HG02678 (cell line): ENCODE measurements around the gene ASXL2.
"Not testable (repeated sequence)": the region's sequence is repeated elsewhere in the genome, so short reads cannot be mapped to it uniquely, and the experiment has no call there.

Source experiments
- ATAC-seq: cut with Tn5 transposase; IDR thresholded peaks from one replicate; pipeline ENCODE4 v1.9.1; 2021; ENCODE audit warnings: mild to moderate bottlenecking, moderate library complexity; ENCODE audit not compliant: unreplicated experiment

Gene ASXL2

DNA sequence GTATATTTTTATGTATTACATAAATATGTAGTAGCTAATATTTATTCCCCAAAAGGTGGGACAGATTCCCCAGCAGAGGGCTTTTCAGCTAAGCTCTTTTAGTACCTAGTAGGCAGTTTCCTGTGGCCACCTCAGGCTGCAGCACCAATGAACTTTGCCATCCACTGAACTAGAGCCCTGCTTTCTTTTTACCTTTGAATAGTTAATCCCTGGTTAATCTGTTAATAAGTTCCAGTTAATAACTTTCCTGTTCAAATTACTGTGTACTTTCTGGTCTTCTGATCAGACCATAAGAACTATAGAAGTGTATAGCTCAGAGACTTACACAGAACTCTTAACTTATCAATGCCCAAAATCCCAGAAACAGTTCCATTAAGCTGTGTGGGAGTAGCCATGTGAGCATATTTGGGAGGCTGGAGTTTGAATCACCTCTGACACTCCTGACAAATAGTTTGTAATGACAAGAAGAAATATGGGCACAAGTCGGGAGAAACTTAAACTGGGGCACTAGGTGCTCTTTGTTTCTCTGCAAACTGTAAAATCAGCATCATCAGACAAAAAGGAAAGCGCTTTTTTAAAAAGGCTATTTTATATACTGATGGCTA is 40.0 kb downstream of the ASXL2 start:
- no peak for ATAC-seq

- no peak for ATAC-seq
These were observed 42.4 kb downstream of the ASXL2 start for GRCh38 chr2:25835906-25836305.

DNA sequence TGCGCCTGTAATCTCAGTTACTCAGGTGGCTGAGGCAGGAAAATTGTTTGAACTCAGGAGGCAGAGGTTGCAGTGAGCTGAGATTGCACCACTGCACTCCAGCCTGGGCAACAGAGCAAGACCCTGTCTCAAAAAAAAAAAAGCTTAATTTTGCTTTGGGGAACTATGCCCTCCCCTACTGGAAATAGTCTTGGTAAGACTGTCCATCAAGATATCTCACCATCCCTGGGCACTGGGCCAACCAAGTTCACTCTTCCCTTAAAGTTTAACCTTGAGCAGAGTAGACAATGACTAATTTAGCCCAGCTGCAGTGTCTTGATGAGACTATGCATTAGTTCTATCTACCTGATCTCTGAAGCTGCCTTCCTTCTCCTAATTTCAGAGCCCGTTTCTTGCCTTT is 44.7 kb downstream of the ASXL2 start:
- ATAC-seq = no peak

- ATAC-seq = no peak
These were observed 45.4 kb downstream of the ASXL2 start for GRCh38 chr2:25832897-25833296.

GRCh38 chr2:25831746-25832449 is 46.4 kb downstream of the ASXL2 start:
- ATAC-seq = no peak

DNA sequence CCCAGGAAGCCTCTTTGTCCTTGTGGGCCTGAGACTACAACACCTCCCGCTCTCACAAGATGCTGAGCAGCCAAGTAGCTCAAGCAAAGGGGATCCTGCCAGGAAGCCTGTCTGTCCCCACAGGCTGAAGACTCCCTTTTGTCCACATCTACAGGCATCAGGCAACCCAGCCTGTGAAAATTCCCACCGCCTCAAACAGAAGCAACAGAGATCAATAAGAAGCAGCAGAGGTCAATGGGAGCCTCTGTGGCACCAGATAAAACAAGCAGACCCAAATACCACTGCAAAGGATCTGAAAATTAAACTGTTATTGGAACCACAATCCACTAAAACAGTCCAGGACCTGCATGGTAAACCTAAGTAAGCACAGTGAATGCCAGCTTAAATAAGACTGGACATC is 48.5 kb downstream of the ASXL2 start:
- ATAC-seq = no peak

- ATAC-seq = no peak
These were observed 48.9 kb downstream of the ASXL2 start for GRCh38 chr2:25829377-25829704.

GRCh38 chr2:25828532-25829376 is 49.5 kb downstream of the ASXL2 start:
- ATAC-seq = not testable (repeated sequence)

DNA sequence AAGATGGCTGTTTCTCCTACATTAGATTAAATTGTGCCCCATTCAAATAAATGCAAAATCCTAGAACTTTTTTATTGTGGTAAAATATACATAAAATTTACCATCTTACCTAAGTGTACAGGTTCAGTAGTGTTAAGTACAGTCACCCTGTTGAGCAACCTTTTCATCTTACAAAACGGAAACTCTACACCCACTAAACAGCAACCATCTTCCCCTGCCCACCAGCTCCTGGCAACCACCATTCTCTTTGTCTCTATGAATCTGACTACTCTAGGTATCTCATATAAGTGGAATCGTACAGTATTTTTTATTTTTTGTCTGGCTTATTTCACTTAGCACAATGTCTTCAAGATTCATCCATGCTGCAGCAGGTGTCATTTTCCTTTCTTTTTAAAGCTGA is 53.0 kb downstream of the ASXL2 start:
- no peak for ATAC-seq

- ATAC-seq = no peak
These were observed 53.6 kb downstream of the ASXL2 start for GRCh38 chr2:25824718-25825117.

DNA sequence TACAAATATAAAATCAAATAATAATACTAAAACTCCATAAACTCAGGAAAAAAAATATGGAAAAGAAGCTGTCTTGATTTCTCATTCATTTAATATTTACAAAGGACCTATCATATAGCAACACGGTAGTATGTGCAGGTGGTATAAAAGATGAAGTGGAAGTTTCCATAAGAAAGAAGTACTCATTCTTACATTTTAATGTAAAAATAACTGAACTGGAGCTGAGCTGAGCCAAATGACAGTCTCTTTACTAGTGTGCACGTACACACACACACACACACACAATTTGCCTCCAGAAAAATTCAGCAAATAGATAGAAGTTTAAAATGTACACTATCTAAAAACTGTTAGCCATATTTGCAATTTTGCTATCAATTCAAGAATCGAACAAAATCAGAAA is 54.1 kb downstream of the ASXL2 start:
- ATAC-seq = no peak

GRCh38 chr2:25822190-25823117 is 55.8 kb downstream of the ASXL2 start:
- ATAC-seq = no peak

- ATAC-seq = no peak
These were observed 56.8 kb downstream of the ASXL2 start for GRCh38 chr2:25821225-25822056.

DNA sequence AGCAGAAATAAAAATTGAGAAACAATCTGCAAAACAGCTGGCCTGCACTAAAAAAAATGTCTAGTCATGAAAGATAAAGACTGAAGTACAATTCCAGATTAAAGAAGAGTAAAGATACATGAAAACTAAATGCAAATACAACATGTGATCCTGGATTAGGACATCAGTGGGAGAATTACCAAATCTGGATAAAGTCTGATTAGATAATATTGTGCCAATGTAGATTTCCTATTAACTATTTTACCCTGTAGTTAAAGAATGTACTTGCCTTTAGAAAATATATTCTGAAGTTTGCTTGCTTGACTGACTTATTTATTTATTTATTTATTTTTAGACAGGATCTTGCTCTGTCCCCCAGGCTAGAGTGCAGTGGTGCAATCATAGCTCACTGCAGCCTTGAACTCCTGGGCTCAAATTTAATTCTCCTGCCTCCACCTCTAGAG is 58.7 kb downstream of the ASXL2 start:
- ATAC-seq = no peak

DNA sequence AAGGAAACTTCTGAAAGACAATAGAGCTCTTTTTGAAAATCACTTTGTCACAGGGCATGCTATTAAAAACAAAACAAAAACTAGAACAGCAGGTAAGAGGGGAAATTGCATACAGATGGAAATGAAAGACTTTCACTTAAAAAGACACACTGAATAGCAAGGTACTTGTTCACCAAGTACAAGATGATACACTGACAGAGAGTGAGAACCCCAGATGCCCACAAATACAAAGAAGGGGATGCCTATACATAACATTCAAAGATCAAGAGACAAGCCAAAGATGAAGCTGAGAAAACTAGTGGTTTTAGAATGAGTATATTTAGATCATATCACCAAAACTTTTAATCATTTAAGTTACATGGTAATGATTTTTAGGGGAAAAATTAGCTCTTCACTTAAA is 60.7 kb downstream of the ASXL2 start:
- ATAC-seq = peak; percentile 78

GRCh38 chr2:25817006-25817405 is 61.3 kb downstream of the ASXL2 start:
- no peak for ATAC-seq

GRCh38 chr2:25816249-25816648 is 62.0 kb downstream of the ASXL2 start:
- no peak for ATAC-seq

GRCh38 chr2:25814681-25815080 is 63.6 kb downstream of the ASXL2 start:
- no peak for ATAC-seq

GRCh38 chr2:25810428-25810827 is 67.9 kb downstream of the ASXL2 start:
- no peak for ATAC-seq

DNA sequence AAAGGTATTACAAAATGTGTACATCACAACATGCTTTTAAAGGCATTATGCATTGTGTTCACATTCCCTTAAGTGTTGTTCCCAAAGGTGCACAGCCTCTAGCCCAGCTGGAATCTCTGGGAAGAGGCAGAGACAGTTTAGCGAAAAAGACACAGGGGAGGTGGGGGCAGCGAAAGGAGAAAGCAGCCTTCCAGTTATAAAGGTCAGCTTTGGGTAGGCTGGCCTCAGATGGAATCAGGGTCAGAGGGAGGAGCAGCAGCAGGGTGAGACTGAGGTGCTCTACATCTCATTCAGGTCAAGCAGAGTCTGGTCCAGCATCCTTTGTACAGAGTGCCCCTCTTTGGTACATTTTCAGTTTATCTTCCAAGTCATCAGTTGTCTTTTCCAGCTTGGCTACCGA is 68.6 kb downstream of the ASXL2 start:
- no peak for ATAC-seq
